Limb (tissue), 2 donors: Measurements from ENCODE around the gene SLMAP.

Experiments used
- DNase-seq, 2 donors: peaks; one replicate each; pipeline ENCODE4 v3.0.0-alpha.2; 2016; ENCODE audit errors: extremely low spot score in 2 of 2

The SLMAP gene

DNA sequence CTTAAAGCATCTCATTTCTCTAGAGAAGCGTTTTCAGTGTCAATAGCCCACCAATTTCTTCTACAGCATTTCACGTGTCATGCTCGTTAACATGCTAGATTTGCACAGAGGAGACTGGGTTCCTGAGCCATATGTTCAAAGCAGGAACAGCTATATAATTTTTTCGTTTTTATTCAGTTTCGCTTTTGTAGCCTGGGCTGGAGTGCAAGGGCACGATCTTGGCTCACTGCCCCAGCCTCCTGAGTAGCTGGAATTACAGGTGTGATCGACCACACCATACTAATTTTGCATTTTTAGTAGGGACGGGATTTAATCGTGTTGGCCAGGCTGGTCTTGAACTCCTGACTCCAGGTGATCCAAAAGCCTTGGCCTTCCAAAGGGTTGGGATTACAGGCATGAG, 6.6 kb upstream of the SLMAP start:
- DNase-seq = no peak

DNA sequence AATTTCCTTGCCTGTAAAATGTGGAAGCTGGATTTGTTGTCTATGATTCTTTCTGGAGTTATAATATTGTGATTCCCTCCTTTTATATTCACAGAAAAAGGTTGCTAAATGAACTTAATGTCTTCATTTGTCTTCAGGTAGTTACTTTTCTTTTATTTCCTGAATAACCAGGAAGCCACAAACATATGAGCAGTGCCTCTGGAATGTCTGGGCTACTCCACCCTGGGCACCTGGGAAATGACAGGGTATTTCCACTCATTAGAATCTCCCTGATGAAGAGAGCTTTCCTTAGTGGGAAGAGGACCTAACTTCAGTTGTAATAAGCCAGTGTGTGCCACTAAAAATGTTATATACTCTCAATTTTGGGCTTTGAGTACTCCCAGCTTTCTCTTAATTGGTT, 3.8 kb upstream of the SLMAP start:
- DNase-seq = no peak

DNA sequence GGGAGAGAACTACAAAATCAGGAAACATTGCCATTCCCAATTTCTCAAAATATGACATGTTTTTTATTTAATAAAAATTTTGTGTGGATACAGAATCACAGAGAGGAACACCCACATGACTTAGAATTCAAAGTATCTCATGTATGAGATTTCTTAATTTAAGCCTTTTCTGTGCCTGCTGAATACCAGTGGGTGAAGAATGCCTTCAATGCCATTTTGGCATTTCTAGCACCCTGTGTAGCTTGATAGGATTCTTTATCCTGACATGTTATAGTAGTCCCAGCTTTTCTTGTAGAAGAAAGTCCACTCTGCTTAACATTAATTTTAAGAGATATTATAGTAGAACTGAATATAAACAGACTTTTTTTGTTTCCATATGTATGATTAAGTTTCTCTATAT, 3.1 kb upstream of the SLMAP start:
- no peak for DNase-seq

DNA sequence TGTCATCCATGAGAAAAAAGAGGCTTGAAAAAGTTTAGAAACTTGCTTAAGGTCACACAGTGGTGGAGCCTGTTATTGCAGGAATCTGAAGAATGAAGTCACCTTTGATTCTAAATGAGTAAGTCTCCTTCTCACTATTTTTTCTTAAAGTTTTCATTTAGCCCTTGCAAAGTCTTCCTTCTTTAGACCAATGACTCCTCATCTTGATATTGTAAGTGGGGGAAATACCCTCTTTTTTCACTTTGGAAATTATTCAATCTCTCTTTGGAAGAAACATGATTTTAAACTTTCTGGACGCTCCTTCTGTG, 787 bp upstream of the SLMAP start:
- no peak for DNase-seq

DNA sequence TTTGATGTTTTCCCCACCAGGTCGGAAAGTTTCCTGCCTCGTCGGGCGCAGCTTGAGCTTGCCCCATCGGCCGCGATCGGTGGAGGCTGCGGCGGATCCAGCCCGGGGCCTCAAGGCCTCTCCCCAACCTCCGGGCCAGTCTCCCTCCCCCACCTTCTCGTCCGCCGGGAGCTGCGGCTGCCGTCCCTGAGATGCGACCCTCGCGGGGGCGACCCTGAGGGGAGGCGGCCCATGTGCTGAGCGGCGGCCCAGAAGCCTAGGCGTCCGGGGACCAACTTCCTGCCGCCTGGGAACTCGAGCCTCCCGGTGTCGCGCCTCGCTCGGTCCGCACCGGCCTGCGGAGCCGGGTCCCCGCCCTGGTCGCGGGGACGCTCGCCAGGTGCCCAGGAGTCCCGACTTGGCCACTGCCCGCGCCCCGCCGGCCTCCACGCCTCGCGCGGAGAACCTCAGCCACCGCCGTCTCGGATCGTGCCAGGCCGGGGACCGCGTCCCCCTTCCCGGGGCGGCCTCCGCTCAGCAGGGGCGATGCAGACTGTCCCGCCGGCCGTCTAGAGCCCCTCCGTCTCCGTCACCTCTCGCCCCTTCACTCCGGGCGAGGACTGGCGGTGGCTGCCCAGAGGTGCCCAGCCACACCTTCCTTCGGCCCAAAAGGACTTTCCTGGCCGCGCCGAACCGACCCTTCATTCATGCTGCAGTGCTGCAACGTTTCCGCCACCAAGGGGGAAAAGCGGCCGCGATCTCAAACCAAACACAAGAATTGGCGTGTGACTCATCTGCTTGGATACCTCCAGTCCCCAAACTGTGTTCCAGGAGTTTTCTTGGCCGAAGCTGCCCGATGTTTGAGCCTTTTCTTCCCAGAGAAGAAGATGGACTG, 656 bp downstream of the SLMAP start:
- DNase-seq = peak in 1 of 2 donors; percentile 55

DNA sequence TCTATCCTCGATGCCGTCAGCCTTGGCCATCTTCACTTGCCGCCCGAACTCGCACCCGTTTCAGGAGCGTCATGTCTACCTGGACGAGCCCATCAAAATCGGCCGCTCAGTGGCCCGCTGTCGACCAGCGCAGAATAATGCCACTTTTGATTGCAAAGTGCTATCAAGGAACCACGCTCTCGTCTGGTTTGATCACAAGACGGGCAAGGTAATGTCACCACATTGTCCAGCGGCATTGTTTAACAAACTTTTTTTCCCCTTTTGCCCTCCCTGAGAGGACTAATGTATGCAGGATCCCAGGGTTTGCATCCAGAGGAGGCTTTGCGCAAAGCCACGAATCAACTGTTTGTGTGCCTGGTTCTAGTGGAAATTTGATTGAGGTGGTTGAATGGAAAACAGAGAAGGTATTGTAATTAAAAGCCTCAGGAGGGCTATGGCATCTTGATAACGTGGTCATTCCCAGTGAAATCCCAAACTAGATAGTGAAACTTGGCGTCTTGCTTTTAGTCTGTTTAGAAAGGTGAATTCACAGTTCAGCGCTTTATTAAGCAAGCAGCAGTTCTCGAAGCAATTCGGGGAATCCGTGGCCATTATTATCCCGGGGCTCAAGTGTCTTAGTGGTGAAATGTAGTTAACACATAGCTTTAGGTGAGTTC, 1.7 kb downstream of the SLMAP start:
- no peak for DNase-seq

DNA sequence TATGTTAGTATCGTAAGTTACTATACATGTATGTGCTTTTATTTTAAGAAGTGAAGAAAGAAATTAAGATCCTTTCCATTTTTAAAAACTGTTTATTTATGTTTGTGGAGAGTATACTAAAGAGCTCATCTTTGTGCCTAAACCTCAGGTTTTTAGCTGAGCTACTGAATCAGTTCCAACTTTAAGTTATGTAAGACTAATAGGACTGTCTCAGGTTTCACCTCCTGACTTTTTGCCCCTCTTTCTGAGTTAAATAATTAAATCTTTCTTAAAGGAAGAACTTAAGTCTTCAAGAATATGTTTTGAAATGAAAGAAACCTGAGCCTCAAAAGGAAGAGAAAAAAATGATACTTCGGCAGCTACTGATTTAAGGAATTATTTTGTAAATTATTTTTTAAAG, 2.6 kb downstream of the SLMAP start:
- no peak for DNase-seq

DNA sequence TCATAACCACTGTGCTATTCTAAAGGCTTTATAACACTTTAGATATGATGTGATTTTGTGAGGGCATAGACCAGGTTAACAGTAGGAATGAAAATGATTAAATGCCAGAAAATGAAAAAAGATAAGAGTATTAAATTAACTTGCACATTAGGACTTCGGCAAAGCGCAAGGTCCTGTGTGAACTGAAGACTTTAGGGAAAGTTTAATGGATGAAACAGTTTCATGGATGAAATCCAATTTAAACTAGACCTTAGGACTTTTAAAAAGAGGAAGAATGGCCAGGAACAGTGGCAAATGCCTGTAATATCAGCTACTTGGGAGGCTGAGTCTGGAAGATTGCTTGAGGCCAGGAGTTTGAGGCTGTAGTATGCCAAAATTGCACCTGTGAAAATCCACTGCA, 8.7 kb downstream of the SLMAP start:
- no peak for DNase-seq

DNA sequence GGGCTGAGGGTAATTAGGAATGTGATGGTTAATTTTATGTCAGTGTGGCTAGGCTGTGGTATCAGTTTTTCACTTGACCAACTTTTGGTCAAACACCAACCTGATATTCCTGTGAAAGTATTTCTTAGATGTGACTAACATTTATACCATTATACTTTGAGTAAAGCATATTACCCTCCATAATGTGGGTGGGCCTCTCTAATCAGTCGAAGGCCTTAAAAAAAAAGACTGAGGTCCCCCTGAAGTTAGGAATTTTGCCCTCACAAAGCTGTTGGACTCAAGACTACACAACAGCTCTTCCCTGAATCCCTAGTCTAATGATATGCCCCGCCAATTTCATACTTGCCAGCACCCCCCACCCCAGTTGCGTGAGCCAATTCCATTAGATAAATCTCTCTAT, 12.5 kb downstream of the SLMAP start:
- DNase-seq = no peak

DNA sequence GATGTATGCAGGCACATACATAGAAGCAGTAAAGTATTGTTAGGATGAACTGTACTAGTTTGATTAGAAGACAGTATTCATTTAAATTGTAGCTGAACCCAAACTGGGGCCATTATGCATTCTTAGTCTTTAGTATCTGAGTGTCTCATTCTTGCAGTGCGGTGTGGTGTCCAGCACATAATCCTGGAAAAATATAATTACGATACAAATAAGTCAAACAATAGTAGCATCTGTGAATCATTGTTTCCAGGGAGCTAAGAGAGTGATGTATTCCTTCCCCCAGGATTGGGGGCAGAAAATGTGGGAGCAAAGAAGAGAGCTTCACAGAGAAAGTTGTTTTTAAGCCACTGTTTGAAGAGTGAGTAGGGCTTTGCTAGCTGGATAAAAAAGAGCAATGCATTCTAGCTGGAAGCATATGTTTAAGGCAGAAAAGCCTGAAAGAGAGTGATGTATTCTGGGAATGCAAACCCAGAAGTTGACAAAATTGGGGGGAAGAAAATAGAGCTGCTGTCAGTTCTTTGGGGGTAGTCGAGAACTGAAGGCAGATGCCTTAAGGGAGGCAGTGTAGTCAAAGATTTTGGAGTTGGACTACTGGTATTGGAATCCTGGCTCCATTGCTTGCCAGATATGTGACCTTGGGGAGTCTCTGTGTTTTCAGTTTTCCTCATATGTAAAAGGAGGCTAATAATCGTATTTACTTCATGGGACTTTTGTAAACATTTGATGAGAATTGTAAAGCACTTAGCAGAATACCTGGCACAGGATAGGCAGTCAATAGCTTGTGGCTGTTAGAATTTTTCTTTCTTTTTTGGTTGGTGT, 14.1 kb downstream of the SLMAP start:
- no peak for DNase-seq

DNA sequence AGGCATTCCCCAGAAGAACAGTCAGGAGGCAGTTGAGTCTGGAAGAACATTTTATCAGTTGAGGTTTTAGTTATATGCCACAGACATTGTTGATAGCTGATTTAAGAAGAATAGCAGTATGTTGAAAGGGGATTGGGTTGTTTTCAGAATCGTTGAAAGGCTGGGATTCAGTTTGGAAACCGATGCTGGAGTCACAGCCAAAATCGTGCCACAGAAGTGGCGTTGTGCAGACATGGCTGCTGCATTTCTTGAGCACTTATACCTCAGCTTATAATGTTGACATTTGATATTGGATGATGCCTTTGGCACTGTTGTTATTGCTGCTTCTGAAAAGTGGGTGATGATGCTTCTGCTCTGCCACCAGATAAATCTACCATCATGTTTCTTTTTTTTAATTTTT, 16.1 kb downstream of the SLMAP start:
- DNase-seq = no peak

DNA sequence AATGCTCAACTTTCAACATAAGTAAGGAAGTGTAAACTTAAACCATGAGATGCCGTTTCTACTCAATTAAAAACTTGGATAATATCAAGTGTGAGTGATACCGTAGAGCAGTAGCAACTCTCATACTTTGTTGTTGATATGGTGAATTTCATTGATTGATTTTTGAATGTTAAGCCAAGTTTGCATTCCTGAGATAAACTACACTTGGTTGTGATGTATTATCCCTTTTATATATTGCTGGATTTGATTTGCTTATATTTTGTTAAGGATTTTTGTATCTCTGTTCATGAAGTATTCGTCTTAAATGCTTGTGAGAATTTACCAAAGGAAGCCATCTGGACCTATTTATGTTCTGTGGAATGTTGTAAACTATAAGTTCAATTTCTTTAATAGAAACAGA, 21.7 kb downstream of the SLMAP start:
- DNase-seq = no peak

DNA sequence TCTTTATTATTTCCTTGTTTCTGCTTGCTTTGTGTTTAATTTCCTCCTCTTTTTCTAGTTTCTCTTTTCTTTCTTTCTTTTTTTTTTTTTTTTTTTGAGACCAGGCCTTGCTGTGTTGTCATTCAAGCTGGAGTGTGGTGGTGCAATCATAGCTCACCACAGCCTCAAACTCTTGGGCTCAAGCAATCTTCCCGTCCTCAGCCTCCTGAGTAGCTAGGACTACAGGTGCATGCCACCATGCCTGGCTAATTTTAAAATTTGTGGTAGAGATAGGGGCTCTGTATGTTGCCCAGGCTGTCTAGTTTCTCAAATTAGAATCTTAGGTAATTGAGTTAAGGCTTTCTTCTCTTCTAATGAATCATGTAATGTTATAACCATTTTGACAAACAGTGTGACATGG, 22.4 kb downstream of the SLMAP start:
- no peak for DNase-seq

DNA sequence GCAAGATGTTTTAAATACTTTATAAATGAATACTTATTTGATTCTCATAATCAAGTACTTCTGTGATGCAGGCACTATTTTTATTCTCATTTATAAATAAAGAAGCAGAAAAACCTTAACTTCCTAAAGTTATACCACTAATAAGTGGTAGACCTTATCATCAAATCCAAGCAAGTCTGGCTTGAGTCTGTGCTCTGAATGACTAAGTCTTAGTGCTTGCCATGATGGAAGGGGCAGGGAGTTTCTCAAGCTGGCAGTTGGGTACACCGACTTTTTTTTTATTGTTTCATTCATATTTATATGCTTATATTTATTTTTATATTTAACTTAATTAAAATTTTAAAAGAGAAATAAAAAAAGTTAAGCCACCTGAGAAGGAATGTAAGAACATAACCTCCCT, 23.6 kb downstream of the SLMAP start:
- DNase-seq = no peak

DNA sequence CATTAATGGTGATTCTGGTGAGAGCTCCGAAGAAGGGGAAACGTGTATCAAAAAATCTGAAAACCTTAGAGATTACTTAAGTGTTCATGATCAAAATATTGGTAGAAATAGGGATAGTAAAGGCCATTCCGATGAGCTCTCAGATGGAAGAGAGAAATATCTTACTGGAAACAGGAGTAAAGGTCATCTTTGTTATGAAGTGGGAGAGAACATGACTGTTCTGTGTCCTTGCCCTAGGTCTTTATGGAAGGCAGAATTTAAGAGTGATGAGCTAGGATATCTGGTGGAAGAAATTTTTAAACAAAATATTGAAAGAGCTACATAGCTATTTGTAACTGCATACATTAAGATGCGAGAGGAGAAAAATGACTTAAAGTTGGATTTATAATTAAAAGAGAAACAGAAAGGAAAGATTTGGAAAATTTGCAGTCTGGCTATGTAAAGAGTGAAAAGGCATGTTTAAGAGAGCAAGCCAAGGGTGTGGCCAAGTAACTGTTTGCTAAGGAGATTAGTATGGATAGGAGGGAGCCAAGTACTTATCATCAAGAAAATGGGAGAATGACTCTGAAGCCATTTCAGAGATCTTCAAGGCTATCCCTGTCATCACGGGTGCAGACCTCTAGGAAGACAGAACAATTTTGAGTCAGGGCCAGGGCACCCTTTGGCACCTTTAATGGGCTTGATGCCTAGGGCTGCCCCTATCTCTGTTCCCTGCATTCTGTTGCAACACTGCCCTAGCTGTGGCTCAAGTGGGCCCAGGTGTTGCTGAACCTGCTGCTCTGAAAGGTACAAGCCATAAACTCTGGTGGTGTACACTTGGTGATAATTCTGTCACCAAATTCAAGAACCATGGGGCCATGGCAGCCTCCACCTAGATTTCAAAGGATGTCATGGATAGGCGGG, 27.3 kb downstream of the SLMAP start:
- no peak for DNase-seq

DNA sequence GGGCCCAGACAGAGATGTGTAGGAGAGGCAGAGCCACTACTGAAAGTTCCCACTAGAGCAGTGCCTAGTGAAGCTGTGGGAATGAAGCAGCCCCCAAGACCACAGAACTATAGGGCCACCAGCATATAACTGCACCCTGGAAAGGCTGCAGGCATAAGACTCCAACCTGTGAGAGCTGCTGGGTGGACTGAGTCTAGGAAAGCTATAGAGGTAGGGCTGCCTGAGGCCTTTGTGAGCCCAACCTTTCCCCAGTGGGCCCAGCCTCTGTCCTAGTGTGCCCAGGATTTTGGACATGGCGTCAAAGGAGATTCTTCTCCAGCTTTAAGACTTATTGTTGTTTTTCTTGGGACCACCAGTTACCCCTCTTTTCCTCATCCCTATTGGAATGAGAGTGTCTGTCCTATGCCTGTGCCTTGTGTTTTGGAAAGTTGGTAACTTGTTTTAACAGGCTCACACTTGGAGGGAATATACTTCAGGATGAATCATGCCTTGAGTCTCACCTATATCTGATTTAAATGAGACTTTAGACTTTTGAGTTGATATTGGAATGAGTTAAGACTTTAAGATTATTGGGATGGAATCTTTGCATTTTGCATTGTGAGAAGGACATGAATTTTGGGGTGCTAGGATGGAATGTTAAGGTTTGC, 28.1 kb downstream of the SLMAP start:
- DNase-seq = no peak

DNA sequence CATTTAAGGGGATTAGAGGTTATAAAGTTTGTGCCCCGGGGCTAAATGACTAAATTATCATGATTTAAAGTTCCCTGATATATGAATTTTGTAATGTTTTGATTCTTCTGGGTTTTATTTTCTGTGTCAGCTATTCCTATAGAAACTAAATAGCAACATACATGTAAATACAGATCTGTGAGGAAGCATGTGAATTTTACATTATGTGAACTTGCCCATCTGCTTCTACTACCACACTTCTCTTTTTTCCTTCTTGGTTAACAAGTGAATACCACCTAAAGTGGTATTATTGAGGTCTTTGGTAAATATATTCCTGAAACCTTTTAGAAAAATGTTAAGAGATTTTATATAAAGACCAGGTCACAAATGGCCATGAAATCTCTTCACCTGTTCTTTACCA, 29.3 kb downstream of the SLMAP start:
- DNase-seq = no peak

DNA sequence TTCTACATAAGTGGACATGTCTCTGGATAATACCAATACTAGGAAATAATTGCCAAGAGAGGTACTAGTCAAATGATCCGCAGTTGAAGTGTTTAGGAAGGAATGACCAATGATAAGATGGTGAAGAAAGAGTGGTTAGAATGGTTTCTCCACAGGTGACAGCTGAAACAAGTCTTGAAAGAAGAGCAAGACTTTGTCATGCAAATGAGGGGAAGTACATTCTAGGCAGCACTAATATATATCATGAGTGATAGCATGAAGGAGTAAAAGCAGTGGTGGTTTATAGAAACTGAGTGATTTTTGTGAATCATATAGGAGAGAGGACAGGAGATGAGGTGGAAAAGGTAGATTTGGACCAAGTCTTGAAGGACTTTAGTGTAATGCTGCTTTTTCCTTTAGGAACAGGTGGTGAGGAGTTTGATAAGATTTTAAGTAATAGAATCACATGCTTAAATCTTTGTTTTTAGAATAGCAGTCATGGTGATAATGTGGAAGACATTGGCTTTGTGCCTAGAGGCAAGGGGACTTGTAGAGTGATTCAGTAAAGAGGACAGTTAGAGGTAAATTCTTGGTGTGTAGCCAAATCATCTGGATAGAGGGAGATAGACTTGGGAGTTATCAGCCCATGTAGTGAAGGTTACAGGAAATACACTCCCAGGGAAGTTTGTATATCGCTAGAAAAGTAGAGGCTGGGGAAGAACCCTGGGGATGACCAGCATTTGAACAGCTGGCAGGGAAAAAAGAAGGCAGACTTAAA, 31.9 kb downstream of the SLMAP start:
- no peak for DNase-seq

DNA sequence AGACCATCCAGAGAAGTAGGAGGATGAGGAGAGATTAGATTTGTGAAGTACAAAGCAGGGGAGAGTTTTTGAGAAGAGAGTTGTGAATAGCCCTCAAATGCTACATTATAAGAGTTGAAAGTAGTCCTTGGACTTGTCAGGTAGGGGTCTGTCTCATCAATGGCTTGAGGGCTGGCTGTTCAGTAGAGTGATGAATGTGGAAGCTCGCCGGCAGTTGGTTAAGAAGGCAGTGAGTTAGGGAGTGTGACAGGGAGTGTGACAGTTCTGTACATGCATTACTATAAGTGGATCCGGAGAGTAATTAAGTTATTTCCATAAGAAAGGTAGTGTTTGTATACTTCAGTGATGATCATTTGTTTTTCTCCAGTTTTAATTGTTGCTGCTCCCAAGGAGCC, 32.5 kb downstream of the SLMAP start:
- DNase-seq = no peak

DNA sequence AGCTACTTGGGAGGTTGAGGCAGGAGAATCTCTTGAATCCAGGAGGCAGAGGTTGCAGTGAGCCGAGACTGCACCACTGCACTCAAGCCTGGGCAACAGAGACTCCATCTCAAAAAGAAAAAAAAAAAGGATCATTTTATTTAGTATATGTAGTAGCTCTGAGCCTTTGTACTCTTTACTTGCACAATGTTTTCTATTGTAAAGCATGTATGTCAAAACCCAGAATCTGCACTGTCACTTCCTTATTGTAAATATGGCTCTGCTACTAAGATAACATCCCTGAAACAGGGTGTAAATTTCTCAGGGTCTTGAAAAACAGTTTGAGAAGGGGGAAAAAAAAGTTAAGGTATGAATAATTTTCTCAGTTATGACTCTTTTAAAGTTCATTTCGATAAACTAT, 35.1 kb downstream of the SLMAP start:
- DNase-seq = no peak
